SK-N-SH treated with all-trans-retinoic acid at 6 μM for 48 hours (cell line): ENCODE results near the gene HTT.

Experiments used
- CSDC2 ChIP-seq: fragments of 250-450 bp; sonication (Bioruptor Pico); IDR thresholded peaks from 2 replicates; pipeline ENCODE4 v1.5.0; 2020; ENCODE audit warnings: mild to moderate bottlenecking, moderate library complexity
- GLIS3 ChIP-seq: fragments of 250-450 bp; sonication (Bioruptor Pico); IDR thresholded peaks from 2 replicates; pipeline ENCODE4 v1.5.0; 2020; ENCODE audit warnings: mild to moderate bottlenecking, moderate library complexity
- TOX ChIP-seq: fragments of 250-450 bp; sonication (Bioruptor Pico); IDR thresholded peaks from 2 replicates; pipeline ENCODE4 v1.8.0; 2021; ENCODE audit warnings: mild to moderate bottlenecking, moderate library complexity, borderline replicate concordance
- ZC3H10 ChIP-seq: fragments of 250-450 bp; sonication (Bioruptor Pico); IDR thresholded peaks from 2 replicates; pipeline ENCODE4 v1.5.1; 2021; ENCODE audit warnings: mild to moderate bottlenecking, moderate library complexity
- ZFP3 ChIP-seq: fragments of 250-450 bp; sonication (Bioruptor Pico); IDR thresholded peaks from 2 replicates; pipeline ENCODE4 v1.5.0; 2020; ENCODE audit warnings: mild to moderate bottlenecking, moderate library complexity

DNA sequence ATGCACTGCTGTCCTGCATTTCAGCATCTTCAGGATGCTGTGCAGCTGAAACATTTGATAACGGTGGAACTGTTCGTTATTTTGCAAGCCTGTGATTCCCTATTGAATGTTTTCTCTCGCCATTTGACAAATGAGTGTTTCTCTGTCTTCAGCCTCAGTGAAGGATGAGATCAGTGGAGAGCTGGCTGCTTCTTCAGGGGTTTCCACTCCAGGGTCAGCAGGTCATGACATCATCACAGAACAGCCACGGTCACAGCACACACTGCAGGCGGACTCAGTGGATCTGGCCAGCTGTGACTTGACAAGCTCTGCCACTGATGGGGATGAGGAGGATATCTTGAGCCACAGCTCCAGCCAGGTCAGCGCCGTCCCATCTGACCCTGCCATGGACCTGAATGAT lies 52.6 kb downstream of the HTT start:
- TF ChIP-seq GLIS3 (CRISPR knock-in tag) (no peak), TOX (CRISPR knock-in tag) (no peak), ZC3H10 (CRISPR knock-in tag) (no peak), CSDC2 (CRISPR knock-in tag) (no peak), ZFP3 (CRISPR knock-in tag) (no peak)
